HepG2 (cell line): Measurements from ENCODE around the gene MTMR6.

Experiments used
- ASH2L ChIP-seq: fragments of 300-600, 200-600 bp; sonication (generic); IDR thresholded peaks from 2 replicates; pipeline ENCODE4 v1.7.0; 2017; ENCODE audit warnings: low read depth, mild to moderate bottlenecking, moderate library complexity, mixed read lengths, low read length; ENCODE audit not compliant: insufficient read length
- CBX5 ChIP-seq: sonication (generic); formaldehyde crosslinking; IDR thresholded peaks from 2 replicates; pipeline ENCODE4 v1.4.0; 2020; ENCODE audit warnings: missing genetic modification reagents, borderline replicate concordance
- EP300 ChIP-seq, 3 experiments: sonication (generic) in 1 of 3; formaldehyde crosslinking in 1 of 3; IDR thresholded peaks; 2 replicates each; pipeline versions ENCODE4 v1.5.1 to v1.6.1; 2011 to 2020; ENCODE audit warnings: low read depth in 2 of 3, low read length in 2 of 3, borderline replicate concordance in 1 of 3, improper control_type of control experiment in 1 of 3, mild to moderate bottlenecking in 1 of 3, missing genetic modification reagents in 1 of 3, moderate library complexity in 1 of 3
- FLYWCH1 ChIP-seq: sonication (generic); formaldehyde crosslinking; IDR thresholded peaks from 2 replicates; pipeline ENCODE4 v1.8.1; 2023; ENCODE audit warnings: mild to moderate bottlenecking, missing genetic modification reagents
- FOSL1 ChIP-seq: sonication (generic); formaldehyde crosslinking; IDR thresholded peaks from 2 replicates; pipeline ENCODE4 v1.9.0; 2021; ENCODE audit warnings: missing genetic modification reagents, borderline replicate concordance
- FOXP1 ChIP-seq, 2 experiments: fragments of 450-650 bp in 1 of 2; IDR thresholded peaks; 2 replicates each; pipeline ENCODE4 v1.6.1; 2017 to 2018; ENCODE audit warnings: antibody characterized with exemption in 1 of 2
- MAFF ChIP-seq: IDR thresholded peaks from 2 replicates; pipeline ENCODE4 v1.6.1; 2011; ENCODE audit warnings: low read depth, low read length, improper control_type of control experiment
- MTF1 ChIP-seq: sonication (generic); formaldehyde crosslinking; IDR thresholded peaks from 2 replicates; pipeline ENCODE4 v1.5.0; 2020; ENCODE audit warnings: missing genetic modification reagents
- PREB ChIP-seq: sonication (generic); formaldehyde crosslinking; IDR thresholded peaks from 2 replicates; pipeline ENCODE4 v1.4.0; 2020; ENCODE audit warnings: missing genetic modification reagents
- SKIL ChIP-seq: sonication (generic); formaldehyde crosslinking; IDR thresholded peaks from 2 replicates; pipeline ENCODE4 v1.8.0; 2022; ENCODE audit warnings: missing genetic modification reagents, mild to moderate bottlenecking, moderate library complexity, borderline replicate concordance
- SUZ12 ChIP-seq: fragments of 150-350 bp; IDR thresholded peaks from 2 replicates; pipeline ENCODE4 v1.6.1; 2014; ENCODE audit warnings: low read depth, low read length
- ZKSCAN8 ChIP-seq: IDR thresholded peaks from 2 replicates; pipeline ENCODE4 v1.6.1; 2016; ENCODE audit warnings: borderline replicate concordance, missing genetic modification reagents, missing compliant biosample characterization
- ZNF17 ChIP-seq: sonication (generic); formaldehyde crosslinking; IDR thresholded peaks from 2 replicates; pipeline ENCODE4 v1.5.0; 2020; ENCODE audit warnings: mild to moderate bottlenecking, missing genetic modification reagents

GRCh38 chr13:25241007-25241406, 46.3 kb downstream of the MTMR6 start:
- TF ChIP-seq FOXP1 (IDR thresholded peaks at IDR 0.05) (no peak), FOXP1 (CRISPR knock-in tag; IDR thresholded peaks at IDR 0.05) (no peak), SUZ12 (no peak), PREB (CRISPR knock-in tag) (no peak), CBX5 (no peak), MTF1 (no peak), EP300 (IDR thresholded peaks at IDR 0.05; ENCODE audit: low read depth in 2 of 2, low read length in 2 of 2) (no peak), EP300 (CRISPR knock-in tag; IDR thresholded peaks at IDR 0.05; ENCODE audit: borderline replicate concordance) (no peak), ZKSCAN8 (CRISPR knock-in tag) (no peak), ASH2L (no peak), SKIL (CRISPR knock-in tag) (no peak), FLYWCH1 (no peak), MAFF (no peak), ZNF17 (no peak), FOSL1 (CRISPR knock-in tag) (no peak)
